ENCODE results near the gene MMP12.
"Not testable (repeated sequence)": the region's sequence is repeated elsewhere in the genome, so short reads cannot be mapped to it uniquely, and the experiment has no call there.

Gene MMP12

DNA sequence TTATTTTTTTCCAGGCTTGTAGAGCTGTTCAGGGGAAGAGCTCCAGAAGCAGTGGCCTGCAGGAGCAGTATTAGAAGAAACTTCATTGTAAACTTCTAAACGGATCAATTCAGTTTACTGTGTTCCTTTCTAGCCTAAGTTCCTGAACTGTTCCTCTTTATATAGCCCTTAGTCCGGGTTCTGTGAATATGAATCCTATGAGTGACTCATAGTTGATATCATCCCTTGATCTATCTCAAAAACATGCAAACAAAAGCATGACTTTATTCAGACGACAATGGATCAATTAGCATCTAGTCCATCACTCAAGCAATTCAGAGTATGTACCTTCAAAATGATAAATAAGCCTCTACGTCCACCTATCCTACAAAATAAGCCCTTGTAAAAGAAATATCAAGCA lies at the start of gene MMP12:
MMP12 (minus strand) TSS at position 131 of the 400 bp plus-strand sequence; CDS start at position 86, 45 bp downstream.
- Histone ChIP-seq H3K4me1 (ENCODE audit: control insufficient read depth, insufficient read depth, low read length) (peaks cover 4% of the 10 kb centered on the region), H3K9ac (ENCODE audit: low read length) (no peak within 1 kb of the TSS), H3K4me3 (ENCODE audit: low read length) (no peak within 1 kb of the TSS), H3K27ac (ENCODE audit: low read depth, low read length) (no peak within 1 kb of the TSS), H3K36me3 (ENCODE audit: control insufficient read depth, insufficient read depth, low read length) (no peaks in the 10 kb centered on the region), H3K27me3 (ENCODE audit: control insufficient read depth, insufficient read depth, low read length) (no peaks in the 10 kb centered on the region)

DNA sequence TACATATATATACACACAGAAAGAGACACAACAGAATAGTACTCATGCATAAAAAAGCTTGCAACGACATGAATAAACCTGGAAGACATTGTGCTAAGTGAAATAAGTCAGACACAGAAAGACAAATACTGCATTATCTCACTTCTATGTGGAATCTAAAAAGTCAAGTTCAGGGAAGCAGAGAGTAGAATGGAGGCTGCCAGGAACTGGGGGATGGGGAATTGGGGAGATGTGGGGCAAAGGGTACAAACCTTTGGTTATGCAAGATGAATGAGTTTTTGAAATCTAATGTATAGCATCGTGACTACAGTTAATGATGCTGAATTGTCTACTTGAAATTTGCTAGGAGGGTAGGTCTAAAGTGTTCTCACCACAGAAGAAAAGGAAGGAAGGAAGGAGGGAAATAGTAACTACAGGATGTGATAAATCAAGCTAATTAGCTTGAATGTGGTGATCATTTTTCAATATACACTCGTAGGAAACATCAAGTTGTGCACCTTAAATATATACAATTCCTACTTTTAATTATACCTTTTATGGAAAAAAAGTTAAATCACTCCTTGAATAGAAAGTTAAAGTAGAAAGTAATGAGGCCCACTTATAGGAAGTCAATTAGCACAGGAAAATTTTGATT lies 46.9 kb upstream of the MMP12 start:
- H3K27ac ChIP-seq (ENCODE audit: low read depth, low read length), result no peak overlapping the region

DNA sequence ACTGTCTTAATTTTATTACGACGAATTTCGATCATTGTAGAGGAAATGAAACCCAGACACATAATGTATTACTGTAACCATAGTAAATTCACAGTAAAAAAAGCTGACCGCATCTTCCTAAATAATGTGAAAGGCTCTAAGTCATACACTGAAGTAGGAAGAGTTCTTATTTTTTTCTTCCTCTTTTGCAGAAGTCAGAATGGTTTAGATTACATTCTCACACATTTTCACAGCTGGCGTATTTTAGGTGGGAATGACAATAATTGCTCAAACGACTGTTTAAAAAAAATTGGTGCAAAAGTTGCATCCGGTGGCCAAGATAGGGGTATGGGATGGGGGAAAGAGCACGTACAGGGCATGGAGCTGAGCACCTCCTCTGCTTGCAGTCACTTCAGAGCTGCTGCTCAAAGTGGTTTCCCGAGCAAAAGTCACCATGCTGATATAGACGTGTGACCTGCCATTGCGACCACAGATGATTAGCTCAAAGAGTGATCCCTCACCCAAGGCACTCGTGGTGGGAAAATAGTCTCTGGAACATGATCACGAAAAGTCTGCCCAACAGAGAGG lies 45.4 kb upstream of the MMP12 start:
- H3K4me1 ChIP-seq (ENCODE audit: control insufficient read depth, insufficient read depth, low read length), result peaks cover 2% of the 10 kb centered on the region
- H3K4me3 ChIP-seq (ENCODE audit: low read length), result no peak overlapping the region
- H3K9ac ChIP-seq (ENCODE audit: low read length), result no peak overlapping the region
- H3K36me3 ChIP-seq (ENCODE audit: control insufficient read depth, insufficient read depth, low read length), result no peaks in the 10 kb centered on the region
- H3K27ac ChIP-seq (ENCODE audit: low read depth, low read length), result no peak overlapping the region
- H3K27me3 ChIP-seq (ENCODE audit: control insufficient read depth, insufficient read depth, low read length), result no peaks in the 10 kb centered on the region

More for the DNA sequence above, 46.9 kb upstream of the MMP12 start:
- H3K27me3 ChIP-seq (ENCODE audit: control insufficient read depth, insufficient read depth, low read length), result no peaks in the 10 kb centered on the region
- H3K4me1 ChIP-seq (ENCODE audit: control insufficient read depth, insufficient read depth, low read length), result no peaks in the 10 kb centered on the region
- no peaks in the 10 kb centered on the region for H3K36me3 ChIP-seq (ENCODE audit: control insufficient read depth, insufficient read depth, low read length)
- no peak overlapping the region for H3K9ac ChIP-seq (ENCODE audit: low read length)
- H3K4me3 ChIP-seq (ENCODE audit: low read length), result no peak overlapping the region

DNA sequence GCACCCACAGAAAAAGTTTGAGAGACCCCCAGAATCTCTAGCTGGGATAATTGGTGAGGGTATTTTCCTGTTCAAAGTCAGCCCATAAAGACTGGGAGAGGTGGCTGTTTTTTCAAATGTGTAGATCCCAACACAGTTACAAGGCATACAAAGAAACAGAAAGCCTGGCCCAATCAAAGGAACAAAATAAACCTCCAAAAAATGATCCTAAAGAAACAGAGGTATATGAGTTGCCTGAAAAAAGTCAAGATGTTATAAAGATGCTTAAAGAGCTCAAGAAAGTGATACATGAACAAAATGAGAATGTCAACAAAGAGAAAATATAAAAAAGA lies 40.2 kb upstream of the MMP12 start:
- no peaks in the 10 kb centered on the region for H3K27me3 ChIP-seq (ENCODE audit: control insufficient read depth, insufficient read depth, low read length)
- no peak overlapping the region for H3K9ac ChIP-seq (ENCODE audit: low read length)
- no peak overlapping the region for H3K4me3 ChIP-seq (ENCODE audit: low read length)
- no peak overlapping the region for H3K27ac ChIP-seq (ENCODE audit: low read depth, low read length)
- H3K4me1 ChIP-seq (ENCODE audit: control insufficient read depth, insufficient read depth, low read length), result peaks cover 5% of the 10 kb centered on the region
- no peaks in the 10 kb centered on the region for H3K36me3 ChIP-seq (ENCODE audit: control insufficient read depth, insufficient read depth, low read length)

DNA sequence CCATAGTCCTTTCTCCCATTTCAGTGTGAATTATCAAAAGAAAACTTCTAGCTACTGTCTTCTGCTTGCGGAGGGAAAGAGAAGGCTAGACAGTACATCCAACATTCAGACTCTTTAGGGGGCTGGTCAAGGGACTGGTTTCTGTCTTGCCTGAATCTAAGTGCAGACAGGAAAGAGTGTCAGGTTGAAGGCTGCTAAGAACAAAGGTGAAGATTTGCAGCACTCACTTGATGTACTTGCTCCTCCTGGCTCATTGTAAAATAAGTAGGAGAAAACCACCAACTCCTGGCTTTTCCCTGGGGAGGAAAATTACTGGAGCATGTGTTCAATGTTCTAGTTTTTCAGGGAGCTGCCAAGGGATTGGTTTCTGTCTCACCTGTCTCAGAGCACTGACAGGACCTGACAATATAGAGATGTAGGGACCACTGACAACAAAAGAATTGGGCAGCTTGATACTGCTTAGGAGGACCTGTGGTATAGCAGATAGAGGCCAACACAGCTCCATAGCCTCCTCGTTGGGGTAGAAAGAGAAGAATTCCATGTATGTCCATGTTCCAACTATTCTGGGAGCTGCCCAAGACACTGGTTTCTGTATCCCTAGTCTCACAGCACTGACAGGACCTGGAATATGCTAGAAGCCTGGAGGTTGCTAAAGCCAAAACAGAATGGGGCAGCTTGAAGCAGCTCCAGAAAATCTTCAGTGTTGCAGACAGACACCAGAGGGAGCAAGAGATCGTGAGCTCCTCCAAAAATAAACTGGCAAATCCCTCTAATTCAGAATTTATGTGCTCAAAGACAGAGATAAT lies 39.7 kb upstream of the MMP12 start:
- Histone ChIP-seq H3K27ac (ENCODE audit: low read depth, low read length) (peak overlapping the region; percentile 68), H3K4me3 (ENCODE audit: low read length) (no peak overlapping the region), H3K4me1 (ENCODE audit: control insufficient read depth, insufficient read depth, low read length) (peaks cover 5% of the 10 kb centered on the region), H3K9ac (ENCODE audit: low read length) (no peak overlapping the region), H3K27me3 (ENCODE audit: control insufficient read depth, insufficient read depth, low read length) (no peaks in the 10 kb centered on the region), H3K36me3 (ENCODE audit: control insufficient read depth, insufficient read depth, low read length) (no peaks in the 10 kb centered on the region)

DNA sequence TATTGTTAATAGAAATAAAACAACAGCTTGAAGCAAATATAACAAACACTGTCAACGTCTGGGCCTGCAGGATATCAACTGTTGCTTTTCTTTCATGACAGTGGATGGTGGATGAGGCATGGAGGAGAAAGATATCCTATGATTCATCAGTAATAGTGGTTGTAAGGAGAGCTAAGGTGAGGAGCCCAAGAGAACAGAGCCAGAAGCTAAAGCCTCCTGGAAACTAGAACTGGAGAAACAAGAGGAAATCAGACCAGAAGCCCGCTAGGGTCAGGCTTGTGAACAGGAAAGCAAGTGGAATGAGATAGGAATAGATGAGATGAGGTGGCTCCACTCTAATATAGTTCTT lies 37.7 kb upstream of the MMP12 start:
- peaks cover 5% of the 10 kb centered on the region for H3K4me1 ChIP-seq (ENCODE audit: control insufficient read depth, insufficient read depth, low read length)
- no peak overlapping the region for H3K27ac ChIP-seq (ENCODE audit: low read depth, low read length)
- H3K9ac ChIP-seq (ENCODE audit: low read length), result no peak overlapping the region

DNA sequence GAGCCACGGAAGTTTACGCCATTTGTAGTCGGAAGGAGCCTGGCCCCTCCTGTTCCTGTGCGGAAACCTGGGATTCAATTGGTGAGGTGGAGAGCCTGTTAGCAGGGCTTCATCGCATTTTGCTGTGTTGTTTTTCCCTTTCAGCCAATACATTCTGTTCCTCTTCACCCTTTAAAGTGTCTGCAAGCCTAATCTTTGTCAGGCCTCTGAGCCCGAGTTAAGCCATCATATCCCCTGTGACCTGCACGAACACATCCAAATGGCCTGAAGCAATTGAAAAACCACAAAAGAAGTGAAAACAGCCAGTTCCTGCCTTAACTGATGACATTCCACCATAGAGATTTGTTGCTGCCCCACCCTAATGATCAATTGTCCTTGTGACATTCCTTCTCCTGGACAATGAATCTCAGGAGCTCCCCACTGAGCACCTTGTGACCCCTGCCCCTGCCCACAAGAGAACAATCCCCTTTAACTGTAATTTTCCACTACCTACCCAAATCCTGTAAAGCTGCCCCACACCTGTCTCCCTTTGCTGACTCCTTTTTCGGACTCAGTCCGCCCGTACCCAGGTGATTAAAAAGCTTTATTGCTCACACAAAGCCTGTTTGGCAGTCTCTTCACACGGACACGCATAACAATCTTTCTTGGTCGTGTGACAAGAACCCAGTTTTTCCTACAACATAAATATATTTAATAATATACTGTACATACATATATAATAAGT lies 37.1 kb upstream of the MMP12 start:
- Histone ChIP-seq H3K27me3 (ENCODE audit: control insufficient read depth, insufficient read depth, low read length) (no peaks in the 10 kb centered on the region), H3K9ac (ENCODE audit: low read length) (no peak overlapping the region), H3K4me1 (ENCODE audit: control insufficient read depth, insufficient read depth, low read length) (peaks cover 5% of the 10 kb centered on the region), H3K27ac (ENCODE audit: low read depth, low read length) (no peak overlapping the region), H3K36me3 (ENCODE audit: control insufficient read depth, insufficient read depth, low read length) (no peaks in the 10 kb centered on the region), H3K4me3 (ENCODE audit: low read length) (no peak overlapping the region)

More for the DNA sequence above, 37.7 kb upstream of the MMP12 start:
- no peaks in the 10 kb centered on the region for H3K27me3 ChIP-seq (ENCODE audit: control insufficient read depth, insufficient read depth, low read length)
- no peaks in the 10 kb centered on the region for H3K36me3 ChIP-seq (ENCODE audit: control insufficient read depth, insufficient read depth, low read length)
- H3K4me3 ChIP-seq (ENCODE audit: low read length), result no peak overlapping the region

DNA sequence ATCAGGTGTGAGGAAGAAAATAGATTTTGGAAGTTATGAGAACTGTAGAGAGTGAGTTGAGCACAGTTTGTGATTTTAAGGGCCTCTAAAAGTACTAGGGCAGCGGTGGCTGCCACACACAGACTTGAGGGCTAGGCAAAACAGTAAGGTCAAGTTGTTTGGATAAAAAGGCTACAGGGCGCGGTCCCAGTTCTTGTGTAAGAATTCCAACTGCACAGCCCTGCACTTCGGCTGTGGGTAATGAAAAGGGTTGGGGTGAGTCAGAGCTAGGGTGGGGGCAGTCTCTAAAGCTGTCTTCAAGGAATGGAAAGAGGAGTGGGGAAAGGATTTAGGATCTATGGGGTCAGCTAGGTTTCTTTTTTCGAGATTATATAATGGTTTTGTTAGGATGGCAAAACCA lies 31.1 kb upstream of the MMP12 start:
- not testable (repeated sequence) for H3K9ac ChIP-seq (ENCODE audit: low read length); H3K27ac ChIP-seq (ENCODE audit: low read depth, low read length); H3K27me3 ChIP-seq (ENCODE audit: control insufficient read depth, insufficient read depth, low read length); H3K4me3 ChIP-seq (ENCODE audit: low read length); H3K4me1 ChIP-seq (ENCODE audit: control insufficient read depth, insufficient read depth, low read length); H3K36me3 ChIP-seq (ENCODE audit: control insufficient read depth, insufficient read depth, low read length)

DNA sequence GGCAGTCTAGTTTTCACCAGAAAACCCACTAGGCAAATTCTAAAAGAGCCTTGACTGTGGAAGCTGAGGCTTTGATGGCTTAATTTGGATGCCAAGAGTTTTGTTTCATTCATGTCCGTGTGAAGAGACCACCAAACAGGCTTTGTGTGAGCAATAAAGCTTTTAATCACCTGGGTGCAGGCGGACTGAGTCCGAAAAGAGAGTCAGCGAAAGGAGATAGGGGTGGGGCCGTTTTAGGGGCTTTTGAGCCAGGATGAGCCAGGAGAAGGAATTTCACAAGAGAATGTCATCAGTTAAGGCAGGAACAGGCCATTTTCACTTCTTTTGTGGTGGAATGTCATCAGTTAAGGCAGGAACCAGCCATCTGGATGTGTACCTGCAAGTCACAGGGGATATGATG lies 29.1 kb upstream of the MMP12 start:
- not testable (repeated sequence) for H3K36me3 ChIP-seq (ENCODE audit: control insufficient read depth, insufficient read depth, low read length)

DNA sequence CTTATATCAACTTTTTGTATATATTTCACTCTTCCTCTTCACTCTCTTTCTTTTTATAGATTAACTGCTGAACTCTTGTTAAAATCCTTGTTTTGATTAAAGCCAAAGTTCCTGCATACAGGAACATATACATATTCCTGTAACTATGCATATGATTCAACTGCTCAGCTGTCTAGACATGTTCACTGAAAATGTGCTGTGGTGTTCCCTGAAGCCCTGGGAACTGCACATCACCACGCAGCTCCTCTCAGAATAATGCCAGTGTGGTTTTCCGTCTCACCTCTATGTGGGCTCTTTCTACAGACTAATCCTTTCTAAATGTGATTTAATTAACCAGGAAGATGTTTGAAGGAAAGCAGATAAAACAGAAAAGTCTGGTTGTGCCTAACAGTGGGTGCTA lies 25.6 kb upstream of the MMP12 start:
- H3K4me3 ChIP-seq (ENCODE audit: low read length), result no peak overlapping the region
- no peaks in the 10 kb centered on the region for H3K4me1 ChIP-seq (ENCODE audit: control insufficient read depth, insufficient read depth, low read length)
- no peak overlapping the region for H3K27ac ChIP-seq (ENCODE audit: low read depth, low read length)
- H3K27me3 ChIP-seq (ENCODE audit: control insufficient read depth, insufficient read depth, low read length), result no peaks in the 10 kb centered on the region
- no peak overlapping the region for H3K9ac ChIP-seq (ENCODE audit: low read length)
- no peaks in the 10 kb centered on the region for H3K36me3 ChIP-seq (ENCODE audit: control insufficient read depth, insufficient read depth, low read length)

More for the DNA sequence above, 29.1 kb upstream of the MMP12 start:
- not testable (repeated sequence) for H3K4me3 ChIP-seq (ENCODE audit: low read length); H3K27me3 ChIP-seq (ENCODE audit: control insufficient read depth, insufficient read depth, low read length); H3K9ac ChIP-seq (ENCODE audit: low read length); H3K4me1 ChIP-seq (ENCODE audit: control insufficient read depth, insufficient read depth, low read length); H3K27ac ChIP-seq (ENCODE audit: low read depth, low read length)

DNA sequence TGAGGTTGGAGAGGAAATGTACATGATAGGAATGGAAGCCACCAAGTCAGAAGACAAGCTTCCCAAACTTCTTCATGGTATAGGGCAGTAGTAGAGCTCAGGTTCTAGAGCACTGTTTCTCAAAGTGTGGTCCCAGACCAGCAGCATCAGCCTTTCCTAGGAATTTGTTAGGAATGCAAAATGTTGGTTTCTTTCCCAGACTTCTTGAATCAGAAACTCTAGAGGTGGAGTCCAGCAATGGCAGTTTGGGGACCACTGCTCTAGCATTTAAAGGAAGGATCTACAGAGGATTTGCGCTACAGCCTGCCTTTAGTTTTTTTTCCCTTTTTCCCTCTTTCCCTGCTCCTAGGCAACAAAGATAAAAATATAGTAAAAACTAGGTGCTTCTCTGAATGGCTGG lies 17.0 kb upstream of the MMP12 start:
- no peak overlapping the region for H3K9ac ChIP-seq (ENCODE audit: low read length)
- H3K27ac ChIP-seq (ENCODE audit: low read depth, low read length), result no peak overlapping the region
- no peak overlapping the region for H3K4me3 ChIP-seq (ENCODE audit: low read length)
- H3K27me3 ChIP-seq (ENCODE audit: control insufficient read depth, insufficient read depth, low read length), result no peaks in the 10 kb centered on the region
- no peaks in the 10 kb centered on the region for H3K36me3 ChIP-seq (ENCODE audit: control insufficient read depth, insufficient read depth, low read length)
- H3K4me1 ChIP-seq (ENCODE audit: control insufficient read depth, insufficient read depth, low read length), result no peaks in the 10 kb centered on the region

DNA sequence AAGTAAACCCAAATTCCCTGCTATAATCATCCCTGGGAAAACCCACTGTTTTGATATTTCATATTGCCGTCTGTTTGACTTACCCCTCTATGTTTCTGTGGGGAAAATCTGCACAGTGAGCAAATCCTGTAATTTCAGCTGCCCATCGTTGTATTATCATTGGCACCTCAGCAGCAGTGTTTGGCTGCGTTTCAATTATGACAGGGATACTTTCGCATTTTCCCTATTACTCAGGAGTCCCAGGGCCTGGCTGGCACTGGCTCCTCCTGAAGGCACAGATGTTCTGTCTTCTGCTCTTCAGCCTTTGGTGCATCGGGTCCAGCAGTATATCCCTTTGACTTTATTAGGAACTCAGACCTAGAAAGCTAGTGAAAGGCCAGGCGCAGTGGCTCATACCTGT lies 12.2 kb upstream of the MMP12 start:
- no peaks in the 10 kb centered on the region for H3K36me3 ChIP-seq (ENCODE audit: control insufficient read depth, insufficient read depth, low read length)
- no peaks in the 10 kb centered on the region for H3K4me1 ChIP-seq (ENCODE audit: control insufficient read depth, insufficient read depth, low read length)
- no peaks in the 10 kb centered on the region for H3K27me3 ChIP-seq (ENCODE audit: control insufficient read depth, insufficient read depth, low read length)

More for the DNA sequence above, 12.2 kb upstream of the MMP12 start:
- Histone ChIP-seq H3K9ac (ENCODE audit: low read length) (no peak overlapping the region), H3K4me3 (ENCODE audit: low read length) (no peak overlapping the region), H3K27ac (ENCODE audit: low read depth, low read length) (no peak overlapping the region)
